ENCODE results near the gene PLAU. TPM values are rescaled to one million over a fixed set of nuclear protein-coding genes. Genes with fewer than 3 reads are reported as not detected.

PLAU gene
- total RNA-seq, 1 donor from 2014 or later: 90.2 TPM

- no peaks in the 10 kb centered on the region for H3K9me3 ChIP-seq (ENCODE audit: insufficient read depth, low read depth, low read length)
- H2AFZ ChIP-seq (ENCODE audit: low read depth, low read length): no peak overlapping the region
- FAIRE-seq (no peak), DNase-seq (ENCODE audit: low read depth) (no peak)
- Mint-ChIP-seq H3K27ac (ENCODE audit: unreplicated experiment) (no peak overlapping the region), H3K36me3 (ENCODE audit: low read depth, unreplicated experiment) (peaks cover 24% of the 10 kb centered on the region), H3K9me3 (ENCODE audit: unreplicated experiment) (no peaks in the 10 kb centered on the region), H3K4me3 (ENCODE audit: unreplicated experiment) (no peak overlapping the region), H3K27me3 (ENCODE audit: low read depth, unreplicated experiment) (no peaks in the 10 kb centered on the region), H3K4me1 (ENCODE audit: low read depth, unreplicated experiment) (peaks cover 4% of the 10 kb centered on the region)
- H3K4me3 ChIP-seq (ENCODE audit: insufficient read depth, low read depth, low read length): no peak overlapping the region
- H3K4me2 ChIP-seq (ENCODE audit: low read length): no peak overlapping the region
- H3K4me1 ChIP-seq (ENCODE audit: insufficient read depth, low read length): no peaks in the 10 kb centered on the region
- H3K36me3 ChIP-seq (ENCODE audit: insufficient read depth, low read length): peaks cover 6% of the 10 kb centered on the region
- no peaks in the 10 kb centered on the region for H3K27me3 ChIP-seq (ENCODE audit: insufficient read depth, low read length)
- H3K27ac ChIP-seq (ENCODE audit: low read depth, low read length): no peak overlapping the region
- no peak for TF ChIP-seq CTCF (IDR thresholded peaks at IDR 0.05; ENCODE audit: insufficient read depth, low read depth, low read length)
- no peak for TF ChIP-seq EZH2 (IDR thresholded peaks at IDR 0.05; ENCODE audit: insufficient read depth, low read length)
- peak overlapping the region; percentile 3 for H3K9ac ChIP-seq (ENCODE audit: low read length)
- H3K79me2 ChIP-seq (ENCODE audit: insufficient read depth, low read length): peaks cover 22% of the 10 kb centered on the region
- H4K20me1 ChIP-seq (ENCODE audit: insufficient read depth, low read length): peaks cover 88% of the 10 kb centered on the region
These were observed 43.7 kb upstream of the PLAU start for GRCh38 chr10:73867126-73867807.

GRCh38 chr10:73867871-73868631 lies 42.9 kb upstream of the PLAU start:
- H3K27me3 Mint-ChIP-seq (ENCODE audit: low read depth, unreplicated experiment): no peaks in the 10 kb centered on the region
- DNase-seq (ENCODE audit: low read depth): no peak
- Histone ChIP-seq H3K4me3 (ENCODE audit: insufficient read depth, low read depth, low read length) (no peak overlapping the region), H4K20me1 (ENCODE audit: insufficient read depth, low read length) (peaks cover 88% of the 10 kb centered on the region), H3K27me3 (ENCODE audit: insufficient read depth, low read length) (no peaks in the 10 kb centered on the region), H3K9ac (ENCODE audit: low read length) (no peak overlapping the region), H3K4me1 (ENCODE audit: insufficient read depth, low read length) (no peaks in the 10 kb centered on the region), H2AFZ (ENCODE audit: low read depth, low read length) (no peak overlapping the region), H3K9me3 (ENCODE audit: insufficient read depth, low read depth, low read length) (no peaks in the 10 kb centered on the region), H3K4me2 (ENCODE audit: low read length) (no peak overlapping the region), H3K36me3 (ENCODE audit: insufficient read depth, low read length) (peaks cover 6% of the 10 kb centered on the region), H3K27ac (ENCODE audit: low read depth, low read length) (no peak overlapping the region), H3K79me2 (ENCODE audit: insufficient read depth, low read length) (peaks cover 21% of the 10 kb centered on the region)
- TF ChIP-seq EZH2 (IDR thresholded peaks at IDR 0.05; ENCODE audit: insufficient read depth, low read length): no peak
- no peak for TF ChIP-seq CTCF (IDR thresholded peaks at IDR 0.05; ENCODE audit: insufficient read depth, low read depth, low read length)
- no peaks in the 10 kb centered on the region for H3K9me3 Mint-ChIP-seq (ENCODE audit: unreplicated experiment)
- FAIRE-seq: no peak
- H3K4me1 Mint-ChIP-seq (ENCODE audit: low read depth, unreplicated experiment): peaks cover 8% of the 10 kb centered on the region
- no peak overlapping the region for H3K27ac Mint-ChIP-seq (ENCODE audit: unreplicated experiment)
- no peak overlapping the region for H3K4me3 Mint-ChIP-seq (ENCODE audit: unreplicated experiment)
- peaks cover 20% of the 10 kb centered on the region for H3K36me3 Mint-ChIP-seq (ENCODE audit: low read depth, unreplicated experiment)
